GM12878 (cell line): ENCODE measurements around the gene STRN4. TPM values are rescaled to one million over a fixed set of nuclear protein-coding genes. Genes with fewer than 3 reads are reported as not detected.

ENCODE experiments used
- BACH1 ChIP-seq: fragments of 450-650 bp; IDR thresholded peaks from 2 replicates; pipeline ENCODE4 v1.6.1; 2017; ENCODE audit warnings: mild to moderate bottlenecking, borderline replicate concordance
- CBX3 ChIP-seq: fragments of 200-600 bp; sonication (generic); IDR thresholded peaks from 2 replicates; pipeline ENCODE4 v1.6.1; 2016; ENCODE audit warnings: low read depth, borderline replicate concordance
- E2F4 ChIP-seq: IDR thresholded peaks from 2 replicates; pipeline ENCODE4 v1.6.1; 2012; ENCODE audit warnings: low read depth, low read length, improper control_type of control experiment
- E4F1 ChIP-seq: fragments of 450-650 bp; IDR thresholded peaks from 2 replicates; pipeline ENCODE4 v1.6.1; 2018; ENCODE audit warnings: borderline replicate concordance, mild to moderate bottlenecking; ENCODE audit not compliant: partially characterized antibody
- JUND ChIP-seq: IDR thresholded peaks from 2 replicates; pipeline ENCODE4 v1.6.1; 2012; ENCODE audit warnings: low read depth, mild to moderate bottlenecking, low read length, improper control_type of control experiment, moderate library complexity
- KDM1A ChIP-seq: fragments of 200-600 bp; sonication (generic); IDR thresholded peaks from 2 replicates; pipeline ENCODE4 v1.6.1; 2016; ENCODE audit warnings: borderline replicate concordance
- KLF5 ChIP-seq: fragments of 450-650 bp; IDR thresholded peaks from 2 replicates; pipeline ENCODE4 v1.6.1; 2014; ENCODE audit warnings: mild to moderate bottlenecking; ENCODE audit not compliant: partially characterized antibody
- LARP7 ChIP-seq: fragments of 450-650 bp; IDR thresholded peaks from 2 replicates; pipeline ENCODE4 v1.6.1; 2017; ENCODE audit warnings: mild to moderate bottlenecking
- MTA2 ChIP-seq: fragments of 450-650 bp; IDR thresholded peaks from 2 replicates; pipeline ENCODE4 v1.6.1; 2016; ENCODE audit warnings: low read depth, mild to moderate bottlenecking, moderate library complexity
- MYB ChIP-seq: fragments of 150-350 bp; IDR thresholded peaks from 2 replicates; pipeline ENCODE4 v1.6.1; 2014; ENCODE audit warnings: mild to moderate bottlenecking, low read depth, low read length, borderline replicate concordance
- NFYB ChIP-seq: IDR thresholded peaks from 2 replicates; pipeline ENCODE4 v1.6.1; 2011; ENCODE audit warnings: low read depth, mild to moderate bottlenecking, low read length, improper control_type of control experiment, moderate library complexity; ENCODE audit not compliant: insufficient read depth
- POU2F2 ChIP-seq: IDR thresholded peaks from 3 replicates; pipeline ENCODE4 v1.6.1; 2011; ENCODE audit warnings: low read depth, mild to moderate bottlenecking, low read length, borderline replicate concordance
- RELB ChIP-seq: fragments of 450-650 bp; IDR thresholded peaks from 2 replicates; pipeline ENCODE4 v1.6.1; 2017; ENCODE audit warnings: low read depth, mild to moderate bottlenecking, moderate library complexity
- TAF1 ChIP-seq: IDR thresholded peaks from 2 replicates; pipeline ENCODE4 v1.6.1; 2011; ENCODE audit warnings: mild to moderate bottlenecking, low read depth, low read length, borderline replicate concordance
- TCF7 ChIP-seq: IDR thresholded peaks from 2 replicates; pipeline ENCODE4 v1.6.1; 2014; ENCODE audit warnings: antibody characterized with exemption, borderline replicate concordance
- USF1 ChIP-seq: IDR thresholded peaks from 2 replicates; pipeline ENCODE4 v1.6.1; 2011; ENCODE audit warnings: borderline replicate concordance, low read depth, mild to moderate bottlenecking, moderate library complexity, mixed read lengths, low read length; ENCODE audit not compliant: insufficient read depth; ENCODE audit errors: extremely low read length
- YY1 ChIP-seq: IDR thresholded peaks from 2 replicates; pipeline ENCODE4 v1.6.1; 2011; ENCODE audit warnings: low read depth, mild to moderate bottlenecking, low read length
- ZBTB40 ChIP-seq: fragments of 450-650 bp; IDR thresholded peaks from 2 replicates; pipeline ENCODE4 v1.6.1; 2016; ENCODE audit warnings: mild to moderate bottlenecking, moderate library complexity, borderline replicate concordance
- ZZZ3 ChIP-seq: IDR thresholded peaks from 2 replicates; pipeline ENCODE4 v1.6.1; 2011; ENCODE audit warnings: low read depth; ENCODE audit not compliant: control insufficient read depth, insufficient read length
- polyA plus RNA-seq, 11 experiments: library from polyadenylated mRNA; depleted of rRNA in 4 of 11; unstranded in 6 of 11; stranded (reverse) in 5 of 11; fragments of >200 nt; fragmentation: Nextera tagmentation in 4 of 11; fragmentation: Illumina TruSeq in 1 of 11; extraction: Ambion mirVana in 4 of 11; extraction: Trizol in 1 of 11; gene quantifications; 1 replicate in 1 of 11; 2 replicates in 10 of 11; pipeline versions ENCODE4 v1.2.1 to v1.2.3, GENCODE V29; 2011 to 2016; ENCODE audit warnings: inconsistent platforms in 2 of 11, missing spikeins in 2 of 11, low read depth in 1 of 11
- total RNA-seq, 4 experiments: library from RNA; depleted of rRNA in 3 of 4; stranded (reverse); fragments of >200 nt in 3 of 4; fragmentation: Illumina TruSeq in 1 of 4; extraction: Trizol in 1 of 4; gene quantifications; 2 replicates each; pipeline versions ENCODE4 v1.2.1 to v1.2.3, GENCODE V29; 2013 to 2021

The STRN4 gene
- total and polyA plus RNA-seq, 10 of the 15 experiments (the other 5 are each of a cell fraction or from before 2014, with no cell fraction given) = 0.42 to 62.8 (median 22.5) TPM

- TF ChIP-seq E2F4 = no peak
- TF ChIP-seq USF1 = no peak
- no peak for TF ChIP-seq KLF5
- peak; percentile 28; the same call in 1 of the 2 replicates for TF ChIP-seq YY1
- TF ChIP-seq RELB = peak; percentile 77; the same call in 1 of the 2 replicates
- TF ChIP-seq JUND = no peak
- TF ChIP-seq CBX3 = no peak
- TF ChIP-seq NFYB = 0 out of 2 replicates have a peak, but pooled peaks have one; percentile 27
- TF ChIP-seq BACH1 = 0 out of 2 replicates have a peak, but pooled peaks have one; percentile 19
- no peak for TF ChIP-seq MYB
- peak; percentile 8; the same call in 1 of the 2 replicates for TF ChIP-seq TAF1
- no peak for TF ChIP-seq POU2F2
- TF ChIP-seq LARP7 = no peak; the same call in 1 of the 2 replicates
- TF ChIP-seq ZZZ3 = no peak
- TF ChIP-seq TCF7 = no peak
- no peak for TF ChIP-seq ZBTB40
- TF ChIP-seq KDM1A = no peak
- TF ChIP-seq E4F1 = no peak
- TF ChIP-seq MTA2 = no peak
Measured at GRCh38 chr19:46717034-46717715, 29.1 kb downstream of the STRN4 start, which contains the start of gene PRKD2 (continued).
